ENCODE measurements around the gene FOXJ3.

FOXJ3 gene

GRCh38 chr1:42334240-42335049 lies 590 bp downstream of the FOXJ3 start:
- peak in 3 of 5 experiments; percentile 2 to 52 (median 25) for DNase-seq

- DNase-seq, result no peak
These were observed 1.3 kb downstream of the FOXJ3 start for GRCh38 chr1:42333662-42334239.

- DNase-seq, result no peak
These were observed 2.2 kb downstream of the FOXJ3 start for GRCh38 chr1:42332877-42333276.

GRCh38 chr1:42330215-42330614 lies 4.8 kb downstream of the FOXJ3 start:
- DNase-seq, result no peak

DNA sequence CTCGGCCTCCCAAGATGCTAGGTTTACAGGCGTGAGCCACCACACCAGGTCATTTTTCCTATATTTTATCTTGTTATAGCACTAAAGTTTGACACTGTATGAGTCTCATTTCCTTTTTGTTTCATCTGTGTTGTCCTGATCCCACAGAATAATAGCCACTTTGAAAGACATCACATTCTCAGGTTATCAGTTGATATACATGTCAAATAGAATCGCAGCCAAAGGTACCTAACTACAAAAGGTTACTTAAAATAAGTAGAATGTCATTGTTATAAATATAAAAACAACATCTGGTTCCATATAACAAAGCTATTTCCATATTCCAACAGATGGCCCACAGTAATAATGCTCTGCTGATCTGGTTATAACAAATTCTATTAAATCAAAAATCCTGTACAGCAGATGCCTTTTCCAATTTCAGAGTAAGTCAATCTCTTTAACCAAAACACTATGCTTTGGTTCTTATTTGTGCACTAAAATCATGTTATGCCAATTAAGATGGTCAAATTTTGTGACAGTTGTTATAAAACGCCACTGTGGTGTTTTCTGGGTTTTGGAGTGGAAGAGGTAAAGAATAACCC lies 6.0 kb downstream of the FOXJ3 start:
- DNase-seq, result no peak

- no peak for DNase-seq
These were observed 6.9 kb downstream of the FOXJ3 start for GRCh38 chr1:42328047-42328625.

DNA sequence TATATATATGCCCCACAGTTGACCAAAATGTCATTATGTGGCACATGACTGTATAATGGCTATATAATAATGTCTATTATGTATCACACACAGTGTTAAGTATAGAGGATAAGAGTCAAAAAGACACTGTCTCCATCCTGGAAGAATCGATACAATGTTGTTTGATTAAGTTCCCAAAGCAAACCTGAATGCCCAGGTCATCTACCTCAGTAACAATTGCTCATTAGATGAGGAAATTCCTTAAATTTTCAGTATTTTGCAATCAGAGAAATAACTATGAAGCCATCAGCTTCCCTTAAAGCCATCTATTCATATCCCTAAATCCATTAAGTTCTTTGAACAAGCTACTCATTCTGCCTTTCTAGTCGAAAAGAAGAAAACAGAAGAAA lies 10.0 kb downstream of the FOXJ3 start:
- no peak for DNase-seq

GRCh38 chr1:42324398-42325013 lies 10.5 kb downstream of the FOXJ3 start:
- DNase-seq, result no peak

DNA sequence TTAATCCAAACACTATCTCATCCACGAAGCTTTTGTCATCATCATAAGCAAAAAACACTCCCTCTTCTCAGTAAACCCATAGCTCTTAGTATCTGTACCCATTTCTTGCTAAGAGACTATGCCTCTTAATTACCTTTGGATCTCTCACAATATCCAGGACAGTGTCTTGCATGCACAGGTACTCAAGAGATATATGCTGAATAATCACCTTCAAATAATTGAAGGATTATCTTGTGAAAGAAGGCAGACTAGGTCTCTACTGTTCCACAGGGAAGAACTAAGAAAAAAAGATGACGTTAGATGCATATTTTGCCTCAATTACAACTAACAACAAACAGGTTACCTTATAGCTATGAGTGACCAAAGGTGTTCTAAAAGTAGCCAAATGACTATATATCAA lies 11.5 kb downstream of the FOXJ3 start:
- DNase-seq, result no peak

GRCh38 chr1:42322577-42322976 lies 12.5 kb downstream of the FOXJ3 start:
- no peak for DNase-seq

- DNase-seq, result no peak
These were observed 13.3 kb downstream of the FOXJ3 start for GRCh38 chr1:42321731-42322130.

DNA sequence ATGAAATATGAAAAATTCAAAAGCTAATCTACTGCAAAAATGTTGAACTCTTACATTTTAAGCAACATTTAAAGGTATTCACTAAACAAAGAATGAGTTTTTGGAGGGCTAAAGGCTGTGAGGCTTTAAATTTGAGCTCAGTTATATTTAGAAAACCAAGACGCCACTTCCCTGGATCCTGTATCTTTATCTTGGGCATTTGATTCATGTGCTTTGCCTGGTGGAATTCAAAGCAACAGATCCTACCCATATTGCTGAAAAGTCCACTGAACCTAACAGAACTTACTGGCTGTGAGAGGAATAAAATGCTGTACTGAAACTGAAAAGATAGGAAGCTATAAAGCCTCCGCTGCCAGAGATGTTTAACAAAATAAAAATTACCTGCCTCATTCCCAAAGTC lies 14.3 kb downstream of the FOXJ3 start:
- no peak for DNase-seq

- DNase-seq, result peak in 3 of 5 experiments; percentile 33 to 68 (median 36)
These were observed 15.1 kb downstream of the FOXJ3 start for GRCh38 chr1:42319871-42320484.

DNA sequence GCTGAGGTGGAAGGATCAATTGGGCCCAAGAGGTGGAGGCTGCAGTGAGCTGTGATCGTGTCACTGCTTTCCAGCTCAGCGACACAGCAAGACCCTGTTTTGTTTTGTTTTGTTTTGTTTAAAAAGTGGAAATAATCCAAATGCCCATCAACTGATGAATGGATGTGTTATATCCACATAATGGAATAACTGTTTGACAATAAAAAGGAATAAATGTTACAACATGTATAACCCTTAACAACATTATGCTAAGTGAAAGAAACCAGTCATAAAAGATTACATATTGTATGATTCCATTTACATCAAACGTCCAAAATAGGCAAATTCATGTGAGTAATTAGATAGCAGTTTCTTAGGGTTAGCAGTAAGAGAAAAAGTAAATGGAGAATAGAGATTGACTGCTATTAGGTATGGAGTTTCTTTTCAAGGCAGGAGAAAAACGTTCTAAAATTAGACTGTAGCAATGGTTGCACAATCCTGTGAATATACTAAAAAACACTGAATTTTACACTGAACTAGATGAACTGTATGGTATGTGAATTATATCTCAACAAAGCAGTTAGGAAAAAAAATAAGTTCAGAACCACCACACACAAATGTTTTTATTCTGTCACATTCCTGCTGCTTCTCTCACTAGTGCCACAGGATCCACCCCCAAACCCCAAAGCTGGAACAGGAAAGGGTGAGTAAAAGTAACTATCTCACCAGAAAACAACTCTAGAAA lies 15.7 kb downstream of the FOXJ3 start:
- DNase-seq, result peak in 2 of 5 experiments; percentile 8 to 22

- DNase-seq, result no peak
These were observed 16.4 kb downstream of the FOXJ3 start for GRCh38 chr1:42318601-42319000.

DNA sequence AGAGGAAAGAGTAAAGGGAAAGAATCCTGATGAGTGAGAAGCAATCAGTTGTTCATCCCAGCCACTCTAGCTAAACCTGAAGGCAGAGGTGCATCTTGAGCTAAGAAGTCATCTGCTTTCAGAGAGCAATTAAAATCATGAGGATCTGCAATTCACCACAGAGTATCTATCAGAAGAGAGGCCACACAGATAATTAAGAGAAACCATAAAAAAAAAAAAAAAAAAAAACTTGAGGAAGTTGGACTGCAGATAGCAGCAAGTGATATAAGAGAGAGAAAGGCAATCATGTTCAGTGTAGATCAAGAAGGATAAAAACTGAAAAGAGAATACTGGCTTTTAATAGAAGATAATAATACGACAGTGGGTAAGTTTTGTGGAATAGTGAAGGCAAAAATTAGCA lies 17.7 kb downstream of the FOXJ3 start:
- no peak for DNase-seq

- no peak for DNase-seq
These were observed 18.7 kb downstream of the FOXJ3 start for GRCh38 chr1:42316292-42316691.

DNA sequence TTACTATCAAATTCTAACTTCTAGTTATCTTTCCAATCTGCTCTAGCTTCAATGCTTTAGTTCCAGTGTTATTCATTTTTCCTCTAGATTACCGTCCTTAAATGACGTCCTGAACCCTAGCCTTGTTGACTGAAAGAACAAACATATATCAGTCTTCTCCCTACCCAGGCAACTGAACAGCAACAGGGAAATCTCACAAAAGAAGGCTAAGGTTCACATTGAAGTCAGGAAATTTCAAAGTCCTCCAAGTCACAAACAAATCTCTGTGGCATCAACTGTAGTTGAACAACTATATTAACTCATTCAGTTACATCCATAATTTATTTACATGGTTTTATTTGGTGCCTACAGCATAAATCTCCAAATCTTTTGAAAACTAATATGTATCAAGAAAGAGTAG lies 19.5 kb downstream of the FOXJ3 start:
- DNase-seq, result no peak

GRCh38 chr1:42313970-42314369 lies 21.1 kb downstream of the FOXJ3 start:
- no peak for DNase-seq

GRCh38 chr1:42312576-42313212 lies 22.3 kb downstream of the FOXJ3 start:
- no peak for DNase-seq

- no peak for DNase-seq
These were observed 23.1 kb downstream of the FOXJ3 start for GRCh38 chr1:42311897-42312296.

- no peak for DNase-seq
These were observed 23.9 kb downstream of the FOXJ3 start for GRCh38 chr1:42311138-42311537.
